Activated T-cell treated with anti-CD3 and anti-CD28 coated beads, Interleukin-2, amount 50 U/mL, for 48 hours (primary cell): Measurements from ENCODE around the gene EIF1.
A peak's percentile ranks its signal among the peaks of the same experiment; 100 is the strongest.

Experiments used
- DNase-seq, 2 experiments: peaks; one replicate each; pipeline ENCODE4 v3.0.0-alpha.2; 2020

Gene EIF1

GRCh38 chr17:41738077-41738800, 49.6 kb downstream of the EIF1 start:
- peak; percentile 88 to 90 for DNase-seq

GRCh38 chr17:41738801-41739112, 50.1 kb downstream of the EIF1 start:
- no peak for DNase-seq

GRCh38 chr17:41739661-41740352, 51.1 kb downstream of the EIF1 start:
- no peak for DNase-seq

- no peak for DNase-seq
Observed at GRCh38 chr17:41740506-41740905, 51.8 kb downstream of the EIF1 start.

- DNase-seq, result no peak
Observed at GRCh38 chr17:41741709-41742108, 53.0 kb downstream of the EIF1 start.
